IPS DF 6.9 (cell line): ENCODE data around the gene ZBTB47.

Experiments
- DNase-seq: peaks from one replicate; pipeline ENCODE4 v3.0.0-alpha.2; 2013; ENCODE audit warnings: low read depth, low spot score
- H3K27ac ChIP-seq: one replicate; pipeline ENCODE4 v1.5.1; 2013; ENCODE audit warnings: low read length, control low read depth
- H3K27me3 ChIP-seq: 2 replicates; pipeline ENCODE4 v1.6.1; 2013; ENCODE audit warnings: mild to moderate bottlenecking, low read length; ENCODE audit not compliant: control insufficient read depth, insufficient read depth
- H3K36me3 ChIP-seq: 2 replicates; pipeline ENCODE4 v1.6.1; 2013; ENCODE audit warnings: low read length; ENCODE audit not compliant: control insufficient read depth, insufficient read depth
- H3K4me1 ChIP-seq: 2 replicates; pipeline ENCODE4 v1.6.1; 2013; ENCODE audit warnings: low read length; ENCODE audit not compliant: control insufficient read depth, insufficient read depth
- H3K4me3 ChIP-seq: 2 replicates; pipeline ENCODE4 v1.5.1; 2013; ENCODE audit warnings: mild to moderate bottlenecking, low read length
- H3K9me3 ChIP-seq: 2 replicates; pipeline ENCODE4 v1.6.1; 2013; ENCODE audit warnings: low read length, inconsistent platforms; ENCODE audit not compliant: control insufficient read depth, insufficient read depth
- WGBS: extraction: QIAGEN DNeasy Blood & Tissue Kit; methylation state at CpG from one replicate; pipeline ENCODE4 v1.1.7; 2013; ENCODE audit warnings: mixed read lengths, missing lambda C conversion rate; ENCODE audit not compliant: insufficient read length, insufficient coverage; 5-methylcytosine and 5-hydroxymethylcytosine counted together

Gene ZBTB47

DNA sequence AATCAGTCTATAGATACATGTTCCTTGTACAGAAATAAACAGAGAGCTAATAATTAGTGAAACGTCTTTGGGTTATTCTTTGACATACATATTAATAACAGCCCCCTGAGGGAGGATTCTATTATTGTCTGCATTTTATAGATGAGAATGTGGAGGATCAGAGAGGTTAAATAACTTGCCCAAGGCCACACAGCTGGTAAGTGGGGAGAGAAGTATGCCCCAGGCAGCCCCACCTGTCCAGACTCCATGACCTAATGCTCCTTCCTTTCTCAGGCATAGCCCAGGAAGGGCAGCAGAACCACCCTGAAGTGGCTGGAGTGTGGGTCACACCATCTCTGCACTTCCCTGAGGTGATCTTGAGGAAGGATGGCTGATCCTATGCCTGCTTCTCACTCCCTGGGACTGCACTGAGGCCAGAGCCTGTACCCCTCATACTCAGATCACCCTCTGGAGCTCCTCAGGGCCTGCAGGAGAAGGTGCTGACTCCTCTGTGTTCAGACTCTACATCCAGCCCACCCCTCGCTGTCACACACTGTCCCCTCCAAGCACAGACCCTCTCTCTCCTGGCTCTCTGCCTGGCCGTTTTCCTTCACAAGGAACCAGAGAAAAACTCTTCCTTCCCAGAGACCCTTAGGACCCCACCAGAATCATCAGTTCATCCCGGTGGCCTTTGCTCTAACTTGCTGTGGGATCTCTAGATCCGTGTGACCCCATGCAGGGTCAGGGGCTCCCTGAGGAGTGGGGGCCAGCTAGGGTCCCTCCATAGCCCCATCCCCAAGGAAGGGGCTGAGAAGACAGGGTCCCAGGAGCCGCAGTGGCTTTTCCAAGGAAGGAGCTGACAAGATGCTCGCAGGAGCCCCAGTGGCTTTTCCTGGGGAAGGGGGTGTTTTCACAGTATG is 53.5 kb downstream of the ZBTB47 start:
- H3K4me1 ChIP-seq: peaks cover 2% of the 10 kb centered on the region; the same call in 1 of the 2 replicates
- H3K4me3 ChIP-seq: no peak overlapping the region
- no peak overlapping the region for H3K27ac ChIP-seq
- H3K9me3 ChIP-seq: no peaks in the 10 kb centered on the region
- no CpG with 5 or more reads among the region's 7 CpGs for WGBS
- no peaks in the 10 kb centered on the region for H3K27me3 ChIP-seq
- no peaks in the 10 kb centered on the region for H3K36me3 ChIP-seq
- no peak for DNase-seq

DNA sequence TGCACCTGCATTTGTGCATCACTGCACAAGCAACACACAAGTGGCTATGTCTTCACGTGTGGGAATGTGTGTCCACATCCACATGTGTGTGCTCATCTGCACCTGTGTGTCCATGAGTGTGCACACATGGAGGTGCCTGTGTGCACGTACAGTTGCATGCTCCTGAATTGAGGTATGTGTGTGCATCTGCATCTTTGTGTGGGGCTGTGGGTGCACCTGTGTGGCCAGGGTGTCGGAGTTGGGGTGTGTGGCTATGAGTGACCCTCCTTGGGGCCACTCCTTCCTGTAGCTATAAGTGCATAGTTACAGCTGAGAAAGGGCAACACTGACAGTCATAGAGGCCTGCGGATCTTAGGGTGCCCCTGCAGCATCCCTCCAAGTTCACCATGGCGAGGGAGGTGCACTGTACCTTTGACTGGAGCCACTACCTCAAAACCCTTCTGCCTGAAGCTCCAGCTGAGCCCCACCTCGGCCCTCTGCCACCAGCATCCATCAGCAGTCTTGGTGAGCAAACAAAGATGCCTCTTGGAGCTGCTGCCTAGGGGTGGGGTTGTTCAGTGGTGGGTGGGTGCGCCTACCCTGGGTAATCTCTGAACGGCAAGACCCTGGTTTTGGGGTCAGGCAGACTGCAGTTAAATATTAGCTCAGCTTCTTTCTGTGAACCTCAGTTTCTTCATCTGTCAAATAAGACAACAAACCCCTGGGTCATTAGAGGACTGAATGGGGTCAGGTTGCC is 54.3 kb downstream of the ZBTB47 start:
- no peak overlapping the region for H3K4me3 ChIP-seq
- H3K4me1 ChIP-seq: peaks cover 2% of the 10 kb centered on the region; the same call in 1 of the 2 replicates
- no peak for DNase-seq
- H3K27me3 ChIP-seq: no peaks in the 10 kb centered on the region
- H3K27ac ChIP-seq: no peak overlapping the region
- no CpG with 5 or more reads among the region's 8 CpGs for WGBS
- no peaks in the 10 kb centered on the region for H3K9me3 ChIP-seq
- H3K36me3 ChIP-seq: no peaks in the 10 kb centered on the region

DNA sequence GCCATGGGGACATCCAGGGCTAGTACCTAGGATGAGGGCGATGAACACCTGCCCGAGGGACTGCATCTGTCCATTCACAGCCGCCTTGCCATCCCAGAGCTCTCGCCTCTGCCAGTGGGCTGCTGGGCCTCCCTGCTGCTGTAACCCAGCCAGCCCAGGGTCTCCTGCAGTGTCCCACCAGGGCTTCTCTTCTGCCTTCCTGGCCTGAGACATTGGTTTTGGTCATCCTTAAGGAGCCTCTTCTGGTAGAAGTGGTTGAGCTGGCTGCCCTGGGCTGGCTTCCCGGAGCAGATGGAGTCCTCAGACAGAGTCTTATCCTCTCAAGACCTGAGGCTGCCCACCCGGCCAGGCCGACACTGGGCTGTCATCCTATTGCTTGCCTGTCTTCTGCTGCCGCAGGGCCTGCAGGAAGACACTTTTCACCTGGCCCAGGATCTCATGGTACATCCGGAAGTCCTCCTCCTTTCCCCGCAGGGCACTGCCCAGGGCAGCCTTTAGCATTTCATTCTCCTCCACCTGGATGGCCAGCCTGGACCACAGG is 55.2 kb downstream of the ZBTB47 start:
- no peak overlapping the region for H3K27ac ChIP-seq
- no peak overlapping the region for H3K4me3 ChIP-seq
- no CpG with 5 or more reads among the region's 10 CpGs for WGBS

DNA sequence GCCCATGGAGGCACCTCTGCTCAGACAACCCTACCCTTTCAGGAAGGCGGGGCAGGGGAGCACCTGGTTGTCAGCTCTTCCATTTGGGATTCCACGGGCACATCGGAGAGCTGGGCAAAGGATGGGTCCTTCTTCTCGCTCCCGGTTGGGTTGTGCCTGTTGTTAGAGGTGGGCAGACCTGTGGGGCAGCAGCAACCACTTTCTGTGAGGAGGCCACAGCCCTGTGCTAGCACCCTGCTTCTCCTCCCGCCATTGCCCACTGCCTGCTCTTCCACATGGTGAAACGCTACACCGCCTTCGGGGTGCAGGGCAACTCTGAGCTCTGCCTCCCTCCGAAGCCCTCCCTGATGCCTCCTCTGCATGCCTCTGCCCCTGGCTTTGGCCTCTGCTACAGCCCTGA is 56.1 kb downstream of the ZBTB47 start:
- Histone ChIP-seq H3K9me3 (no peaks in the 10 kb centered on the region), H3K36me3 (no peaks in the 10 kb centered on the region), H3K4me3 (no peak overlapping the region), H3K4me1 (no peaks in the 10 kb centered on the region), H3K27me3 (no peaks in the 10 kb centered on the region), H3K27ac (no peak overlapping the region)
- no peak for DNase-seq
- no CpG with 5 or more reads among the region's 10 CpGs for WGBS

More for the DNA sequence above, 55.2 kb downstream of the ZBTB47 start:
- H3K36me3 ChIP-seq: no peaks in the 10 kb centered on the region
- no peaks in the 10 kb centered on the region for H3K9me3 ChIP-seq
- no peak for DNase-seq
- no peaks in the 10 kb centered on the region for H3K27me3 ChIP-seq
- H3K4me1 ChIP-seq: no peaks in the 10 kb centered on the region

DNA sequence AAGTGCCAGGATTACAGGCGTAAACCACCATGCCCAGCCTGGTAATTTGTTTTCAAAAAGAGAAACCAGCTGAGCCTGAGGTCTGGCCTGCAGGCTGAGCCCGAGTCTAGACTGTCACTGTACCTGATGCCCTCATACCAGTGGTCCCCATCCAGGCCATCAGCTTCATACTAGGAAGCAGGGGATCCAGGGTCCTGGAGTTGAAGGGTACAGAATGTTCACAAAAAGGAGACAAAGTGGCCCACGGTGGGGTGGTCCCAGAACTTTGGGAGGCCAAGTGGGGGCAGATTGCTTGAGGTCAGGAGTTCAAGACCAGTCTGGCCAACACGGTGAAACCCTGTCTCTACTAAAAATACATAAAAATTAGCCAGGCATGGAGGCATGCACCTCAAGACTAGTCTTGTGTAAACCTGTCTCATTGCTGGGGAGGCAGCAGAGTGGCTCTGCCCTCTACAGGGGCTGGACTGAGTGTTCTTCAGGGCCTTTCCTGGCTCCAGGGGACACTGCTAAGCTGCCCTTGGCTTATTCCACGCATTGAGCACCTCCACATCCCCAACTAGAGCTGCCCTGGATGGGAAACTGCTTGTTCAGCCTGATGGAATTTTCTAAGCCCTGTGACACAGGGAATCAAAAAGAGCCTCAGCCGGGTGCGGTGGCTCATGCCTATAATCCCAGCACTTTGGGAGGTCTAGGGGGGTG is 57.0 kb downstream of the ZBTB47 start:
- no CpG with 5 or more reads among the region's 7 CpGs for WGBS

DNA sequence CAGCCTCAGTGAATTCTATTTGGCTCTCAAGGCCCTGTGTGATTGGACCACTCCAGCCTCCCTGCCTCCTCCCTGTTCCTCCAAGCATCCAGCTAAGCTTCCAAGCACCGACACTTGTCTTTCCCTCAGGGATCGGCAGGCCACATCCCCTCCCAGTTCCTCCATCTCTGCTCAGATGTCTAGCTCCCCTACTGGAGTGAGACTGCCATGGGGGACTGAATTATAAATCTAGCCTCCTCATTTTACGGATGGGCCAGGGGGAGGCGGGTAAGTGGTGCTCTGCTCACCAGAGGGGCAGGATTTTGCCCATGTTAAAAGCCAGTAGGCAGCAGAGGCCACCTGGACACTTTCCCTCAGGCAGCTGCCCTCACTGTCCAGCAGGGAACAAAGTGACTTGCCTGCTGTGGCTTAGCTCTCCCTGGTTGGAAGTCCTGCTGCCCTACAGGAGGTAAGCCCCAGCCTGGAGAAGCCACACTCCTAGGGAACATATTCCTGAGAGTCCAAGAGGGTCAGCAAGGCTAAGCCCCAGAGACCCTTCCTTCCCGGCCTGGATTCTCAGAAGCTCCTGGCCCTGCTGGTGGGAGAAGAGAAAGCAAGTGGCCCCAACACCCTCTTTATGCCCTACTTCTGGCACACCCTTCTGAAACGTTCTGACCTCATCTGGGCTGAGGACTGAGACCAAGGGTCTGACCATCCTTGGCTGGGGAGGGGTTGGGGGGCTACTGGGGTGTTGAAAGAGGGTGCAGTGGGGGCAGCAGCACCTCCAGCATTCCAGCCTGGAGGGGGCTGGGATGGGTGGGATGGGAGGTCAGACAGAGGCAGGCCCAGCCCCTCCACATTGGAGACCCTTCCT is 58.2 kb downstream of the ZBTB47 start:
- no peak for DNase-seq
- Histone ChIP-seq H3K4me1 (no peaks in the 10 kb centered on the region), H3K9me3 (no peaks in the 10 kb centered on the region), H3K4me3 (no peak overlapping the region), H3K27ac (no peak overlapping the region), H3K36me3 (no peaks in the 10 kb centered on the region), H3K27me3 (no peaks in the 10 kb centered on the region)
- no CpG with 5 or more reads among the region's 6 CpGs for WGBS

More for the DNA sequence above, 57.0 kb downstream of the ZBTB47 start:
- Histone ChIP-seq H3K9me3 (no peaks in the 10 kb centered on the region), H3K27ac (no peak overlapping the region), H3K36me3 (no peaks in the 10 kb centered on the region), H3K4me1 (no peaks in the 10 kb centered on the region), H3K4me3 (no peak overlapping the region), H3K27me3 (no peaks in the 10 kb centered on the region)
- no peak for DNase-seq

DNA sequence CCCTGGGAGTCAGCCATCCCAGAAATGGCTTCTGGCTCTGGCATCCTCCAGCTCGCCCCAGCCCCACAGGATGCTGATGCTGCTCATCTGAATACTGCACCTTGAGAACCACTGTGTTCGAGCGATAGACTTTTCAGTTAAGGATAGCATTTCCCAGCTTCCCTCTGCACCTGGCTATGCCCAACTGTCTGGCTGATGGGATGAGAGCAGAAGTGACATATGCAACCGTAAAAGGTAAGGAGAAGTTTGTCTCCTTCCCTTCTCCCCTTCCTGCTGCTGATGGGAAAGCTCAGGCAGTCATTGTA is 58.8 kb downstream of the ZBTB47 start:
- no CpG with 5 or more reads among the region's 4 CpGs for WGBS
- Histone ChIP-seq H3K27me3 (no peaks in the 10 kb centered on the region), H3K36me3 (no peaks in the 10 kb centered on the region), H3K27ac (no peak overlapping the region), H3K4me1 (no peaks in the 10 kb centered on the region), H3K4me3 (no peak overlapping the region), H3K9me3 (no peaks in the 10 kb centered on the region)
- DNase-seq: no peak

DNA sequence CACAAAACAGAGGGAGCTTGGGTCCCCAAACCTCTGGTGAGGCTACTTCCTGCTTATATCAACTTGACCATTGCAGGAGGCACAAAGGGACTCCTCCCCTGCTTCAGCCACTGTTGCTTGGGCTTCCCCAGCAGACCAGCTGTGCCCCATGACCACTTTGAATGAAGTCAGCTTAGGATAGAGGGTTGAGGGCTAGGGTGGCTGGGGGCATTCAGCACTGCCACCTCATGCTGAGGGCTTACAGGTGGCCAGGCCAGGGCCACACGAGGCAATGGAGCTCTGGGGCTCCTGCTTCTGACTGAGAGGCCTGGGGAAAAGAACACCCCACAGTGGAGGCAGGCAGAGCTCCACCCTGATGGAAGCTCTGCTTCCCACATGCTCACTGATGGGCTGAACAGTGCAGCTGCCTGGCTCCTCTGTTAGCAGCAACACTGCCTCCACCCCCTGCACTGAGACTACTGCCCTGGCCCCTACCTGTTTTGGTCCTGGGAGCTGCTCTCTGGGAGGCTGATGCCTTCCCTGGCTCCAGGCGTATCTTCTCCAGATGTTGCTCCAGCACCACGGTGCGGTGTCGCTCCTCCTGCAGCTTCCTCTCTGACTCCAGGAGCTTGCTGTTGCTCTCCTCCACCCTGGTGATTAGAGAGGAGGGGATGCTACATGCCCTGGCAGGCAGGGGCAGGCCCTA is 59.3 kb downstream of the ZBTB47 start:
- H3K27me3 ChIP-seq: no peaks in the 10 kb centered on the region
- no peaks in the 10 kb centered on the region for H3K36me3 ChIP-seq
- no peak overlapping the region for H3K4me3 ChIP-seq
- no CpG with 5 or more reads among the region's 5 CpGs for WGBS
- no peaks in the 10 kb centered on the region for H3K9me3 ChIP-seq
- no peak overlapping the region for H3K27ac ChIP-seq
- no peak for DNase-seq
- no peaks in the 10 kb centered on the region for H3K4me1 ChIP-seq

DNA sequence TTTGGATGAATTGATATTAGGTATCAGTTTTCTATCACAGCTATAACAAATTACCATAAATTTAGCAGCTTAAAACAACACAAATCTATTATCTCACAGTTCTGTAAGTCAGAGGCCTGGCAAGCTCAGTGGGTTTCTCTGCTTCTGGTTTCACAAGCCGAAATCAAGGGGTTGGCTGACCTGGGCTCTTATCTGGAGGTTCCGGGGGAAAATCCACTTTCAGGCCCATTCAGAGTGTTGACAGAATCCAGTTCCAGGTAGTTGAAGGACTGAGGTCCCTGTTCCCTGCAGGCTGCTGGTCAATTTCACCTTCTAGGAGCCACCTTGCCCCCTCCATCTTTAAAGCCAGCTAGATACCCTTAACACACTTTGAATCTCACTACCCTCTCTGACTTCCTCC is 60.2 kb downstream of the ZBTB47 start:
- no peaks in the 10 kb centered on the region for H3K4me1 ChIP-seq
- H3K4me3 ChIP-seq: no peak overlapping the region
- no CpG with 5 or more reads among the region's 2 CpGs for WGBS
- no peaks in the 10 kb centered on the region for H3K36me3 ChIP-seq
- H3K9me3 ChIP-seq: no peaks in the 10 kb centered on the region
- H3K27me3 ChIP-seq: no peaks in the 10 kb centered on the region
- no peak overlapping the region for H3K27ac ChIP-seq
- no peak for DNase-seq
